GM12878 (cell line): Measurements from ENCODE around the gene TNRC18. TPM values are rescaled to one million over a fixed set of nuclear protein-coding genes. Genes with fewer than 3 reads are reported as not detected.
"Not testable (repeated sequence)": the region's sequence is repeated elsewhere in the genome, so short reads cannot be mapped to it uniquely, and the experiment has no call there.

Experiments used
- ATAC-seq: fragments of 200-7000 bp; cut with Tn5 transposase; 3 replicates; pipeline ENCODE4 v1.9.1; 2020; ENCODE audit warnings: mild to moderate bottlenecking, moderate library complexity
- BruUV-seq: library from RNA; stranded (reverse); fragments of 400-500 nt; replicated peaks from 2 replicates; lab custom pipeline; 2021; lab: Mats Ljungman, UMichigan
- CTCF ChIA-PET: fragments of 300-600 bp; sonication (Branson Sonifier 250); formaldehyde crosslinking; extraction: SDS; loops from one replicate; lab custom pipeline; 2021; ENCODE audit warnings: inconsistent platforms; lab: Yijun Ruan, JAX
- POLR2A ChIA-PET: fragments of 350-600 bp; formaldehyde crosslinking; extraction: SDS; loops from one replicate; lab custom pipeline; 2021; ENCODE audit warnings: inconsistent platforms; lab: Charles Lee
- RAD21 ChIA-PET: fragments of 300-600 bp; sonication (Branson Sonifier 250); formaldehyde crosslinking; loops from one replicate; lab custom pipeline; 2023; ENCODE audit warnings: antibody characterized with exemption; ENCODE audit not compliant: unreplicated experiment; lab: Charles Lee
- SMC1A ChIA-PET: fragments of 300-600 bp; sonication (Branson Sonifier 250); formaldehyde crosslinking; loops from one replicate; lab custom pipeline; 2023; ENCODE audit not compliant: unreplicated experiment, uncharacterized antibody; lab: Charles Lee
- DNase-seq: peaks from one replicate; pipeline ENCODE4 v3.0.0-alpha.2; 2011; ENCODE audit warnings: low read depth, low spot score
- FAIRE-seq: peaks from 3 replicates; lab custom pipeline; 2011; peaks lifted over from hg19 to GRCh38; lab: Jason Lieb, UNC
- H2AFZ ChIP-seq: 2 replicates; pipeline ENCODE4 v1.6.0; 2011; ENCODE audit warnings: low read depth, low read length, control low read depth; ENCODE audit not compliant: control insufficient read depth
- H3K27ac ChIP-seq: 2 replicates; pipeline ENCODE4 v1.5.1; 2011; ENCODE audit warnings: control low read depth; ENCODE audit not compliant: control insufficient read depth, insufficient read depth
- H3K27me3 ChIP-seq, 2 experiments: replicated peaks in 1 of 2; 2 replicates each; pipeline versions ENCODE4 v1.6.0 to v1.6.1; 2011; ENCODE audit warnings: low read length in 1 of 2; ENCODE audit not compliant: control insufficient read depth in 2 of 2, insufficient read depth in 2 of 2
- H3K36me3 ChIP-seq, 2 experiments: 2 replicates each; pipeline ENCODE4 v1.5.1; 2011; ENCODE audit warnings: low read length in 1 of 2; ENCODE audit not compliant: control insufficient read depth in 2 of 2, insufficient read depth in 2 of 2
- H3K4me1 ChIP-seq: 2 replicates; pipeline ENCODE4 v1.6.1; 2011; ENCODE audit warnings: mild to moderate bottlenecking, low read length, moderate library complexity, mixed read lengths; ENCODE audit not compliant: control insufficient read depth, insufficient read depth
- H3K4me2 ChIP-seq: 2 replicates; pipeline ENCODE4 v1.6.0; 2011; ENCODE audit warnings: control low read depth; ENCODE audit not compliant: control insufficient read depth, insufficient read depth
- H3K4me3 ChIP-seq: fragments of 200-600 bp; sonication (generic); 2 replicates; pipeline ENCODE4 v1.5.1; 2016
- H3K79me2 ChIP-seq: 2 replicates; pipeline ENCODE4 v1.6.0; 2011; ENCODE audit warnings: low read length; ENCODE audit not compliant: control insufficient read depth, insufficient read depth
- H3K9ac ChIP-seq: 2 replicates; pipeline ENCODE4 v1.8.0; 2011; ENCODE audit warnings: low read length, control low read depth, mixed read lengths; ENCODE audit not compliant: control insufficient read depth, insufficient read depth
- H3K9me3 ChIP-seq: replicated peaks from 3 replicates; pipeline ENCODE4 v1.5.1; 2011; ENCODE audit warnings: mild to moderate bottlenecking, low read length; ENCODE audit not compliant: control insufficient read depth, insufficient read depth
- H4K20me1 ChIP-seq: 2 replicates; pipeline ENCODE4 v1.6.0; 2011; ENCODE audit not compliant: control insufficient read depth, insufficient read depth
- MEF2B ChIP-seq: fragments of 450-650 bp; IDR thresholded peaks from 2 replicates; pipeline ENCODE4 v1.6.1; 2018; ENCODE audit warnings: mild to moderate bottlenecking, moderate library complexity; ENCODE audit not compliant: partially characterized antibody, poor library complexity, severe bottlenecking
- NR2F1 ChIP-seq: fragments of 450-650 bp; conservative IDR thresholded peaks from 2 replicates; pipeline ENCODE4 v1.6.1; 2017; ENCODE audit warnings: mild to moderate bottlenecking
- SMC3 ChIP-seq: IDR thresholded peaks from 2 replicates; pipeline ENCODE4 v1.6.1; 2011; ENCODE audit warnings: low read length, improper control_type of control experiment, borderline replicate concordance
- WGBS: methylation state at CpG from one replicate; pipeline ENCODE4 v1.1.6; 2016; ENCODE audit warnings: low lambda C conversion rate; ENCODE audit not compliant: insufficient replicate concordance, insufficient coverage; ENCODE audit errors: missing lambda C conversion rate; 5-methylcytosine and 5-hydroxymethylcytosine counted together
- in situ Hi-C: fragments of 300-500 bp; cut with MboI; formaldehyde crosslinking; loops from 9 replicates; pipeline ENCODE4 v1.14.3; 2018; ENCODE audit warnings: mixed read lengths
- intact Hi-C: fragments of 100-400 bp; cut with micrococcal nuclease; formaldehyde crosslinking; loops from one replicate; pipeline ENCODE4 v1.14.2; 2022; ENCODE audit not compliant: unreplicated experiment
- polyA plus RNA-seq, 11 experiments: library from polyadenylated mRNA; depleted of rRNA in 4 of 11; unstranded in 6 of 11; stranded (reverse) in 5 of 11; fragments of >200 nt; fragmentation: Nextera tagmentation in 4 of 11; fragmentation: Illumina TruSeq in 1 of 11; extraction: Ambion mirVana in 4 of 11; extraction: Trizol in 1 of 11; gene quantifications; 1 replicate in 1 of 11; 2 replicates in 10 of 11; pipeline versions ENCODE4 v1.2.1 to v1.2.3, GENCODE V29; 2011 to 2016; ENCODE audit warnings: inconsistent platforms in 2 of 11, missing spikeins in 2 of 11, low read depth in 1 of 11
- total RNA-seq, 4 experiments: library from RNA; depleted of rRNA in 3 of 4; stranded (reverse); fragments of >200 nt in 3 of 4; fragmentation: Illumina TruSeq in 1 of 4; extraction: Trizol in 1 of 4; gene quantifications; 2 replicates each; pipeline versions ENCODE4 v1.2.1 to v1.2.3, GENCODE V29; 2013 to 2021
- TF ChIP-seq, protein P1 (sequence below): fragments of 450-650 bp; IDR thresholded peaks from 2 replicates; pipeline ENCODE4 v1.6.1; 2018; ENCODE audit warnings: mild to moderate bottlenecking, low read depth, moderate library complexity; ENCODE audit not compliant: partially characterized antibody

Gene TNRC18
- total and polyA plus RNA-seq, 10 of the 15 experiments (the other 5 are each of a cell fraction or from before 2014, with no cell fraction given) = 0.02 to 31.7 (median 5.4) TPM

DNA sequence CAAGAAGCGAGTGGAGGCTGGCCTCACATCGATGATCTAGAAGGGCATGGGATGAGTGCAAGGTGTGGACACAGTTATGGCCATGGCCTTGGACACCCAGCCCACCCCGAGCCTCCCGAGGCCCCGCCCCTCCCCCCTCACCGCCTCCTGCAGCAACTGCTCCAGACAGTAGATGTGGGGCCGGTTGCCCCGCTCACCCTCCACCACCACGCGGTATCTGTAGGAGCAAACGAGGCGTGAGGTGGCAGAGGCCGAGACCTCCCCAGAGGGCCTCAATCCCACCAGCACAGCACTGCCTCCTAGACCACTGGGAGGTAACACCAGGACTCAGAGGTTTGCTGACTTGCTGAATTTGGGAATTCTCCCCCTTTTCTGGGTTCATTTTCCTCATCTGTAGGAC is 103.2 kb downstream of the TNRC18 start:
- SMC1A ChIA-PET = no interaction called here
- no peak for FAIRE-seq
- peaks cover 1 to 5% of the 10 kb centered on the region in 2 experiments; a peak in 1 of 4 replicates for H3K36me3 ChIP-seq
- POLR2A ChIA-PET = no interaction called here
- BruUV-seq = no TSS peak
- TF ChIP-seq SMC3 (no peak), MEF2B (no peak), NR2F1 (no peak)
- TF ChIP-seq, protein P1, sequence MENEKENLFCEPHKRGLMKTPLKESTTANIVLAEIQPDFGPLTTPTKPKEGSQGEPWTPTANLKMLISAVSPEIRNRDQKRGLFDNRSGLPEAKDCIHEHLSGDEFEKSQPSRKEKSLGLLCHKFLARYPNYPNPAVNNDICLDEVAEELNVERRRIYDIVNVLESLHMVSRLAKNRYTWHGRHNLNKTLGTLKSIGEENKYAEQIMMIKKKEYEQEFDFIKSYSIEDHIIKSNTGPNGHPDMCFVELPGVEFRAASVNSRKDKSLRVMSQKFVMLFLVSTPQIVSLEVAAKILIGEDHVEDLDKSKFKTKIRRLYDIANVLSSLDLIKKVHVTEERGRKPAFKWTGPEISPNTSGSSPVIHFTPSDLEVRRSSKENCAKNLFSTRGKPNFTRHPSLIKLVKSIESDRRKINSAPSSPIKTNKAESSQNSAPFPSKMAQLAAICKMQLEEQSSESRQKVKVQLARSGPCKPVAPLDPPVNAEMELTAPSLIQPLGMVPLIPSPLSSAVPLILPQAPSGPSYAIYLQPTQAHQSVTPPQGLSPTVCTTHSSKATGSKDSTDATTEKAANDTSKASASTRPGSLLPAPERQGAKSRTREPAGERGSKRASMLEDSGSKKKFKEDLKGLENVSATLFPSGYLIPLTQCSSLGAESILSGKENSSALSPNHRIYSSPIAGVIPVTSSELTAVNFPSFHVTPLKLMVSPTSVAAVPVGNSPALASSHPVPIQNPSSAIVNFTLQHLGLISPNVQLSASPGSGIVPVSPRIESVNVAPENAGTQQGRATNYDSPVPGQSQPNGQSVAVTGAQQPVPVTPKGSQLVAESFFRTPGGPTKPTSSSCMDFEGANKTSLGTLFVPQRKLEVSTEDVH = no peak
- no peak overlapping the region for H2AFZ ChIP-seq
- H3K79me2 ChIP-seq = no peaks in the 10 kb centered on the region
- H3K27me3 ChIP-seq = no peaks in the 10 kb centered on the region
- intact Hi-C loops (no loop called here), in situ Hi-C loops (no loop called here)
- RAD21 ChIA-PET = no interaction called here
- WGBS = 97% methylated on average over 10 of the region's 13 CpGs
- CTCF ChIA-PET = no interaction called here
- no peak for ATAC-seq
- H3K9me3 ChIP-seq = peaks cover 4% of the 10 kb centered on the region; the same call in 2 of the 3 replicates
- no peak overlapping the region for H3K9ac ChIP-seq
- no peak for DNase-seq
- no peak overlapping the region for H3K27ac ChIP-seq
- no peaks in the 10 kb centered on the region for H3K4me1 ChIP-seq
- no peak overlapping the region for H3K4me3 ChIP-seq
- no peaks in the 10 kb centered on the region for H4K20me1 ChIP-seq
- H3K4me2 ChIP-seq = no peak overlapping the region

DNA sequence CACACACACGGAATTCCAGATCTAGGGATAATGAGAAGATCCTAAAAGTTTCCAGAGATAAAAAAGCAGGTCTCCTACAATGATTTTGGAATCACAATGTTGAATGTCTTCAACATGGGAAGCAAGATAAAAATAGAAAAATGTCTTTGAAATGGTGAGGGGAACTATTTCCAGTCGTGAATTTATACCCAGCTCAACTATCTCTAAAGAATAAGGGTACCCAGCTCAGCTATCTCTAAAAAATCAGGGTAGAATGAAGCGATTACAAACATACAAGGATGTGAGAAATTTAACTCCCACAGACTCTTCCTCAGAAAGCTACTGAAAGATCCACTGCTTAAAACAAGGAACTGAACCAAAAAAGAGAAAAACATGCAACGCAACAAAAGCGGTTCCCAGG is 105.0 kb downstream of the TNRC18 start:
- POLR2A ChIA-PET, in situ Hi-C loops: not testable (repeated sequence)
- WGBS = 97% methylated on average over 5 of the region's 5 CpGs

More for the DNA sequence above, 105.0 kb downstream of the TNRC18 start:
- H3K27me3 ChIP-seq, H3K36me3 ChIP-seq, H3K4me2 ChIP-seq, DNase-seq, H3K9ac ChIP-seq, H2AFZ ChIP-seq, FAIRE-seq, H3K4me3 ChIP-seq, H4K20me1 ChIP-seq, H3K79me2 ChIP-seq, ATAC-seq, H3K4me1 ChIP-seq, H3K27ac ChIP-seq, H3K9me3 ChIP-seq, BruUV-seq, RAD21 ChIA-PET, intact Hi-C loops: not testable (repeated sequence)
- CTCF ChIA-PET = interaction anchor here (0.9 kb wide), 1 partner anchor 8 kb away, joined by 3 read pairs; no protein-coding TSS in a partner anchor
- SMC1A ChIA-PET = interaction anchor here (0.8 to 0.9 kb wide), 2 partner anchors 11 to 78 kb away, joined by 3 read pairs; no protein-coding TSS in a partner anchor
